Measurements from ENCODE around the gene RMDN2.
"Not testable (repeated sequence)": the region's sequence is repeated elsewhere in the genome, so short reads cannot be mapped to it uniquely, and the experiment has no call there.

Gene RMDN2

GRCh38 chr2:37982147-37982582, 57.1 kb downstream of the RMDN2 start:
- Mint-ChIP-seq H3K27me3 (no peaks in the 10 kb centered on the region), H3K27ac (no peak overlapping the region), H3K4me1 (ENCODE audit: low read depth) (peaks cover 8% of the 10 kb centered on the region), H3K9me3 (no peaks in the 10 kb centered on the region), H3K4me3 (no peak overlapping the region), H3K36me3 (ENCODE audit: low read depth) (no peaks in the 10 kb centered on the region)
- peak; percentile 68 for DNase-seq

GRCh38 chr2:37982847-37983246, 57.8 kb downstream of the RMDN2 start:
- no peak overlapping the region for H3K27ac Mint-ChIP-seq
- DNase-seq, result no peak
- H3K4me1 Mint-ChIP-seq (ENCODE audit: low read depth), result peaks cover 8% of the 10 kb centered on the region
- H3K9me3 Mint-ChIP-seq, result no peaks in the 10 kb centered on the region
- H3K4me3 Mint-ChIP-seq, result no peak overlapping the region
- H3K36me3 Mint-ChIP-seq (ENCODE audit: low read depth), result no peaks in the 10 kb centered on the region
- H3K27me3 Mint-ChIP-seq, result no peaks in the 10 kb centered on the region

DNA sequence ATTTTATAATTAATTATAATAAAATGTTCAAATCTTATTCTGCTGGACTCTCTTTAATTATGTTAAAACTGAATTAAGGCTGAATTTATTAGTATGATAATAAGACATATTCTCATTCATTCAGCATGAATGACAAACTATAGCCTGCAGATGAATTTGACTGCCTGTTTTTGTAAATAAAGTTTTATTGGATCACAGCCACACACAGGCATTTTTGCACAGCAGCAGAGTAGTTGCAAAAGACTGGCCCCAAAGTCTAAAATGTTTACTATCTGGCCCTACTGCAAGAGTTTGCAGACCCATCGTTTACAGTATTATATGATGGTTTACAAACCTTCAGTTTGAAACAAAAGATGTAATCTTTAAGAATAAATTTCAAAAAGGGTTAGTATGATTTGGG, 58.6 kb downstream of the RMDN2 start:
- no peaks in the 10 kb centered on the region for H3K27me3 Mint-ChIP-seq
- H3K36me3 Mint-ChIP-seq (ENCODE audit: low read depth), result no peaks in the 10 kb centered on the region
- no peak overlapping the region for H3K27ac Mint-ChIP-seq
- peaks cover 8% of the 10 kb centered on the region for H3K4me1 Mint-ChIP-seq (ENCODE audit: low read depth)
- no peak for DNase-seq
- no peak overlapping the region for H3K4me3 Mint-ChIP-seq
- no peaks in the 10 kb centered on the region for H3K9me3 Mint-ChIP-seq

DNA sequence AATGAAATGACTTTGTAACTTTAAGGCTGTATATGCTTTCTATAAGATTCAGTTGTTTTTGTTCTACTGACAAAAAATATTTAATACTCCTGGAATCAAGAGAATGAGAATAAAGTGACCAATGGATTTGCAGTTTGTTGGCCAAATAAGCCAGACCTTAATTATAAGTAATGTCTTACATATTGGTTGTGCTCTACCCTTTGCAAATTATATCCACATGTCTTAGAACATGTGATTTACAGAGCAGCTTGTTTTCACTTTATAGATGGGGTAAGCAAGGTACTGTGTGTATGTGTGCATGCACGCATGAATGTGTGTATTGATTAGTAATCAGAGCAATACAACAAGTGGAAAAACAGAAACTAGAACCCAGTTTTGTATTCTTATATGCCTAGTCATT, 59.1 kb downstream of the RMDN2 start:
- Mint-ChIP-seq H3K27me3 (no peaks in the 10 kb centered on the region), H3K36me3 (ENCODE audit: low read depth) (no peaks in the 10 kb centered on the region), H3K4me1 (ENCODE audit: low read depth) (peaks cover 8% of the 10 kb centered on the region), H3K27ac (no peak overlapping the region), H3K9me3 (no peaks in the 10 kb centered on the region), H3K4me3 (no peak overlapping the region)
- DNase-seq, result no peak

- H3K4me3 Mint-ChIP-seq, result no peak overlapping the region
- no peak overlapping the region for H3K27ac Mint-ChIP-seq
- no peaks in the 10 kb centered on the region for H3K36me3 Mint-ChIP-seq (ENCODE audit: low read depth)
- no peaks in the 10 kb centered on the region for H3K27me3 Mint-ChIP-seq
- DNase-seq, result no peak
- no peaks in the 10 kb centered on the region for H3K9me3 Mint-ChIP-seq
- peaks cover 8% of the 10 kb centered on the region for H3K4me1 Mint-ChIP-seq (ENCODE audit: low read depth)
Observed at GRCh38 chr2:37984589-37984988, 59.5 kb downstream of the RMDN2 start.

GRCh38 chr2:37985333-37985732, 60.2 kb downstream of the RMDN2 start:
- H3K4me1 Mint-ChIP-seq (ENCODE audit: low read depth), result peaks cover 8% of the 10 kb centered on the region
- DNase-seq, result no peak
- H3K4me3 Mint-ChIP-seq, result no peak overlapping the region
- H3K27ac Mint-ChIP-seq, result no peak overlapping the region
- no peaks in the 10 kb centered on the region for H3K36me3 Mint-ChIP-seq (ENCODE audit: low read depth)
- no peaks in the 10 kb centered on the region for H3K27me3 Mint-ChIP-seq
- no peaks in the 10 kb centered on the region for H3K9me3 Mint-ChIP-seq

DNA sequence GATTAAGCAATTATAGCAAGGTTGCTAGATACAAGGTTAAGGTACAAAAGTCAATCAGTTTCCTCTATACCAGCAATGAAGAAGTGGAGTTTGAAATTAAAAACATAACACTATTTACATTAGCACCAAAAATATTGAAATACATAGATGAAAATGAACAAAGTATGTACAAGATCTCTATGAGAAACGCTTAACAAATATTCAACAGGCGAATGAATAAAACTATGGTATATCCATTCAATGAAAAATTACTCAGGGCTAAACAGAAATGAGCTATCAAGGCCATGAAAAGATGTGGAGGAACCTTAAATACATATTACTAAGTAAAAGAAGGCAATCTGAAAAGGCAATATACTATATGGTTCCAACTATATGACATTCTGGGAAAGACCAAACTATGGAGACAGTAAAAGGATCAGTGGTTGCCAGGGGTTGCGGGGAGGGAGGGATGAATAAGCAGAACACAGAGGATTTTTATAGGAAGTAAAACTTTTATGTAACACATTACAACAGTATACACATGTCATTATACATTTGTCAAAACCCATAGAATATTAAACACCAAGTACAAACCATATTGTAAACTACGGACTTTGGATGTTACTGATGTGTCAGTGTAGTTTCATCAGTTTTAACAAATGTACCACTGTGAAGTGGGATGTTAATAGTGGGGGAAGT, 62.1 kb downstream of the RMDN2 start:
- H3K9me3 Mint-ChIP-seq, result no peaks in the 10 kb centered on the region
- DNase-seq, result no peak
- no peaks in the 10 kb centered on the region for H3K36me3 Mint-ChIP-seq (ENCODE audit: low read depth)
- no peaks in the 10 kb centered on the region for H3K27me3 Mint-ChIP-seq
- H3K27ac Mint-ChIP-seq, result no peak overlapping the region
- peaks cover 4% of the 10 kb centered on the region for H3K4me1 Mint-ChIP-seq (ENCODE audit: low read depth)
- no peak overlapping the region for H3K4me3 Mint-ChIP-seq

GRCh38 chr2:37992601-37993000, 67.5 kb downstream of the RMDN2 start:
- no peak overlapping the region for H3K4me3 Mint-ChIP-seq
- H3K27ac Mint-ChIP-seq, result no peak overlapping the region
- H3K4me1 Mint-ChIP-seq (ENCODE audit: low read depth), result no peaks in the 10 kb centered on the region
- DNase-seq, result no peak
- H3K9me3 Mint-ChIP-seq, result no peaks in the 10 kb centered on the region
- peaks cover 2% of the 10 kb centered on the region for H3K36me3 Mint-ChIP-seq (ENCODE audit: low read depth)
- no peaks in the 10 kb centered on the region for H3K27me3 Mint-ChIP-seq

DNA sequence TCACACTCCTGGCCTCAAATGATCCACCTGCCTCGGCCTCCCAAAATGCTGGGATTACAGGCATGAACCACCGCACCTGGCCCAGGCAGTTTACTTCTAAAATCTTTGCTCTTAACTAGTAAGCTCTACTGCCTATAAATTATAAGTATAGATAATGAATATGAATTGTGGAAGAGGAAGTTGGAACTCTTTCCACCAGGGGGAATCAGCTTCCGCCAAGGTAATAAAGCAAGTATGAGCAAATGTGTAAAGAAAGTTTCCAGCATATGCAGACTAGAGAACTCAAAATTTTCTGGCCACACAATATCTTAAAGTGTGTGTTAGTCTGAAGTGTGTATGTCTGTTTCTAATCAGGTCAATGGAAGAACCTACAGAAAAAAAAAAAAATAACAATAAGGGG, 68.1 kb downstream of the RMDN2 start:
- Mint-ChIP-seq H3K4me1 (ENCODE audit: low read depth) (no peaks in the 10 kb centered on the region), H3K9me3 (no peaks in the 10 kb centered on the region), H3K36me3 (ENCODE audit: low read depth) (peaks cover 7% of the 10 kb centered on the region), H3K4me3 (no peak overlapping the region), H3K27me3 (no peaks in the 10 kb centered on the region), H3K27ac (no peak overlapping the region)
- DNase-seq, result no peak

GRCh38 chr2:37997629-37998028, 72.5 kb downstream of the RMDN2 start:
- H3K4me3 Mint-ChIP-seq, result no peak overlapping the region
- no peaks in the 10 kb centered on the region for H3K27me3 Mint-ChIP-seq
- peaks cover 30% of the 10 kb centered on the region for H3K36me3 Mint-ChIP-seq (ENCODE audit: low read depth)
- DNase-seq, result no peak
- H3K9me3 Mint-ChIP-seq, result peaks cover 8% of the 10 kb centered on the region
- no peak overlapping the region for H3K27ac Mint-ChIP-seq
- H3K4me1 Mint-ChIP-seq (ENCODE audit: low read depth), result no peaks in the 10 kb centered on the region

DNA sequence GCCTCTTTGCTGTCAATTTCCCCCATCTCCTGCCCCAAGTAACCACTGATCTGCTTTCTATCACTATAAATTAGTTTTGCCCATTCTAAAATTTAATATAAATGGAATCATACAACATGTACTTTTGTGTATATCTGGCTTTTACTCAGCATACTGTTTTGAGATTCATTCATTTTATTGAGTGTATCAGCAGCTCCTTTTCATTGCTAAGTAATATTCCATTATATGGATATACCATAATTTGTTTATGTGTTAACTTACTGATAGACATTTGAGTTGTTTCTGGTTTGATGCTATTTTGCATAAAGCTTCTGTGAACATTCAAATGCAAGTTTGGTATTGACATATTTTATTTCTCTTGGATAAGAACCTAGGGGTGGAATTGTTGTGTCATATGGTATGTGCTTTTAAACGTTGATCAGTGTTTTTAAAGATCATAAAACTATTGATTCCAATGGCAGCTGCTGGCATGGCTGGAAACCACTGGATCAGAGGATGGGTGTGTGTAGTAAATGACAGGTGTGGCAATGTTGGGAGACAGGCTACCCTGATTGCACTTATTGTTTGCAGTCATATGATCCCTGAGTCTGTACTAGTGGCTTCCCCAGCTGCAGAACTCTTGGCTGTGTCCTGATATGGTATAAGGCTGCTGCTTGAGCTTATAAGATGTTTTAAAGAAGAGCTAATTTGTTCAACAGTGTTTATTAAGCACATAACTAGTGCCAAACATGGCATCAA, 75.6 kb downstream of the RMDN2 start:
- H3K9me3 Mint-ChIP-seq, result peaks cover 8% of the 10 kb centered on the region
- no peak overlapping the region for H3K4me3 Mint-ChIP-seq
- no peak overlapping the region for H3K27ac Mint-ChIP-seq
- H3K4me1 Mint-ChIP-seq (ENCODE audit: low read depth), result no peaks in the 10 kb centered on the region
- H3K27me3 Mint-ChIP-seq, result no peaks in the 10 kb centered on the region
- DNase-seq, result no peak
- H3K36me3 Mint-ChIP-seq (ENCODE audit: low read depth), result peaks cover 36% of the 10 kb centered on the region

GRCh38 chr2:38010187-38010586, 85.1 kb downstream of the RMDN2 start:
- DNase-seq; H3K4me3 Mint-ChIP-seq; H3K4me1 Mint-ChIP-seq (ENCODE audit: low read depth); H3K27me3 Mint-ChIP-seq; H3K9me3 Mint-ChIP-seq; H3K27ac Mint-ChIP-seq: not testable (repeated sequence)
- H3K36me3 Mint-ChIP-seq (ENCODE audit: low read depth), result peaks cover 16% of the 10 kb centered on the region

GRCh38 chr2:38010995-38011394, 85.9 kb downstream of the RMDN2 start:
- H3K4me1 Mint-ChIP-seq (ENCODE audit: low read depth), result no peaks in the 10 kb centered on the region
- DNase-seq, result no peak
- H3K27me3 Mint-ChIP-seq, result no peaks in the 10 kb centered on the region
- H3K9me3 Mint-ChIP-seq, result no peaks in the 10 kb centered on the region
- H3K4me3 Mint-ChIP-seq, result no peak overlapping the region
- H3K27ac Mint-ChIP-seq, result no peak overlapping the region
- H3K36me3 Mint-ChIP-seq (ENCODE audit: low read depth), result peaks cover 15% of the 10 kb centered on the region

DNA sequence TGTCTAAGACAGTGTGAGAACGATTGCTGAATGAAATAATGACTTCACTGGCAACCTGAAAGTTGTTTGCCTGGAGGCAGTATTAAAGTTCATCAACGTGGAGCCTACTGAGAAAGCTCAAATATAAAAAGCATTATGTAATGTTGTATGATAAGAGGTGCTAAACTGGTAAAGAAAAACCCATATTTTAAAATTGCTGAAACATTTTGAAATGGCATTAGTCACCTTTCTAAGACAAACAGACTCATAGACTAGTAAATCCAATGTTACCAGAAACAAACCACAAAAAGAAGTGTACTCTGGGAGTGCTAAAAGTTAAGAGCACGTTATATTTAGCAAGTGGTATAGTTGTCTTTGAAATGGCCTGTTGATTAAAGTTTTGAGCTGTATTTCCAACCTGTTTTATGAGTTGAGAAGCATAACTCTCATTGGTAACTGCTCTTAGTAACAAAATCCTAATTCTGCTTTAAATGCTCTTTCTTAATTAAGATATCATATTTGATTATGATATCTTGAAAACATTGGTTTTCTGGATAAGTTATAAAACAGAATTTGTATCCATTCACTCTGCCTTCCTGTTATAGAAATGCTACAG, 88.2 kb downstream of the RMDN2 start:
- Mint-ChIP-seq H3K36me3 (ENCODE audit: low read depth) (peaks cover 9% of the 10 kb centered on the region), H3K4me3 (no peak overlapping the region), H3K9me3 (no peaks in the 10 kb centered on the region), H3K27ac (no peak overlapping the region), H3K27me3 (no peaks in the 10 kb centered on the region), H3K4me1 (ENCODE audit: low read depth) (no peaks in the 10 kb centered on the region)
- no peak for DNase-seq

DNA sequence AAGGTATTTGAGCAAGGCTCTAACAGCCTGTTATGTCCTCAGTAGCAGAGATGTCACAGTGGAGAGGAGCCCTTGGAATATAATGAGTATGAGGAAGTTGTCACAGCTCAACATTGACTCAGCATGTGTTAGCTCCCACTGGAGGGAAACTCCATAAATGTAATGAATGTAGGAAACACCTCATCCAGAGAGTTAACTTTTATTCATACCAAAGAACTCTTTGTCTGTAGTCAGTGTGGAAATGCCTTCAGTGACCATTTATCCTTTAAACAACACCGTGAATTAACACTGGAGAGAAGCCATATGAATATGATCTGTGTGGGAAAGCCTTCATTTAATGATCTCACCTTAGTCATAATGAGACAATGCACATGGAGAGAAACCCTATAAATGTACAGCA, 91.1 kb downstream of the RMDN2 start:
- DNase-seq, result no peak
- H3K27ac Mint-ChIP-seq, result no peak overlapping the region
- no peaks in the 10 kb centered on the region for H3K9me3 Mint-ChIP-seq
- H3K4me1 Mint-ChIP-seq (ENCODE audit: low read depth), result no peaks in the 10 kb centered on the region
- H3K27me3 Mint-ChIP-seq, result no peaks in the 10 kb centered on the region
- no peak overlapping the region for H3K4me3 Mint-ChIP-seq
- no peaks in the 10 kb centered on the region for H3K36me3 Mint-ChIP-seq (ENCODE audit: low read depth)

Data from activated T-cell treated with anti-CD3 and anti-CD28 coated beads, Interleukin-2, amount 50 U/mL, for 24 hours (primary cell).